Measurements from ENCODE around the gene IQCE.

The IQCE gene

GRCh38 chr7:2646680-2647571 is 88.1 kb downstream of the IQCE start:
- no peak for DNase-seq (ENCODE audit: low read depth)

- no peak for DNase-seq (ENCODE audit: low read depth)
Measured at GRCh38 chr7:2647594-2648172, 88.9 kb downstream of the IQCE start.

GRCh38 chr7:2649139-2649838 is 90.5 kb downstream of the IQCE start:
- DNase-seq (ENCODE audit: low read depth), result no peak

- DNase-seq (ENCODE audit: low read depth), result no peak
Measured at GRCh38 chr7:2649991-2650390, 91.2 kb downstream of the IQCE start.

- DNase-seq (ENCODE audit: low read depth), result no peak
Measured at GRCh38 chr7:2650451-2650850, 91.7 kb downstream of the IQCE start.

- DNase-seq (ENCODE audit: low read depth), result no peak
Measured at GRCh38 chr7:2651336-2651735, 92.6 kb downstream of the IQCE start.

GRCh38 chr7:2651847-2652735 is 93.3 kb downstream of the IQCE start:
- DNase-seq (ENCODE audit: low read depth), result no peak

- no peak for DNase-seq (ENCODE audit: low read depth)
Measured at GRCh38 chr7:2652736-2653060, 93.9 kb downstream of the IQCE start.

GRCh38 chr7:2654059-2654458 is 95.3 kb downstream of the IQCE start:
- DNase-seq (ENCODE audit: low read depth), result no peak

- DNase-seq (ENCODE audit: low read depth), result no peak
Measured at GRCh38 chr7:2655870-2656614, 97.3 kb downstream of the IQCE start.

GRCh38 chr7:2657208-2657607 is 98.4 kb downstream of the IQCE start:
- DNase-seq (ENCODE audit: low read depth), result no peak

GRCh38 chr7:2657920-2658671 is 99.3 kb downstream of the IQCE start:
- no peak for DNase-seq (ENCODE audit: low read depth)

GRCh38 chr7:2658941-2659340 is 100.2 kb downstream of the IQCE start:
- no peak for DNase-seq (ENCODE audit: low read depth)

- no peak for DNase-seq (ENCODE audit: low read depth)
Measured at GRCh38 chr7:2659556-2660358, 101.0 kb downstream of the IQCE start.

GRCh38 chr7:2660359-2661095 is 101.7 kb downstream of the IQCE start:
- no peak for DNase-seq (ENCODE audit: low read depth)

GRCh38 chr7:2661096-2661449 is 102.3 kb downstream of the IQCE start:
- DNase-seq (ENCODE audit: low read depth), result no peak

GRCh38 chr7:2661602-2662272 is 103.0 kb downstream of the IQCE start:
- DNase-seq (ENCODE audit: low read depth), result no peak

- no peak for DNase-seq (ENCODE audit: low read depth)
Measured at GRCh38 chr7:2662273-2663120, 103.7 kb downstream of the IQCE start.
